Activated CD4-positive, alpha-beta T cell treated with anti-CD3 and anti-CD28 coated beads, Interleukin-2, amount 50 U/mL, for 24 hours (primary cell): ENCODE data around the gene NTN1.

Experiments
- DNase-seq, 2 donors: peaks; one replicate each; pipeline ENCODE4 v3.0.0-alpha.2; 2020; ENCODE audit warnings: low read depth in 1 of 2, low spot score in 1 of 2

NTN1 gene

GRCh38 chr17:9268546-9268945, 247.2 kb downstream of the NTN1 start:
- no peak for DNase-seq

GRCh38 chr17:9269350-9270035, 248.2 kb downstream of the NTN1 start:
- no peak for DNase-seq

GRCh38 chr17:9270921-9271320, 249.6 kb downstream of the NTN1 start:
- no peak for DNase-seq

GRCh38 chr17:9271989-9272388, 250.7 kb downstream of the NTN1 start:
- no peak for DNase-seq

- DNase-seq, result no peak
These were observed 251.3 kb downstream of the NTN1 start for GRCh38 chr17:9272501-9273200.

GRCh38 chr17:9273428-9274391, 252.4 kb downstream of the NTN1 start:
- peak in 1 of 2 donors; percentile 50 for DNase-seq

- no peak for DNase-seq
These were observed 253.7 kb downstream of the NTN1 start for GRCh38 chr17:9274973-9275372.

- DNase-seq, result no peak
These were observed 258.6 kb downstream of the NTN1 start for GRCh38 chr17:9279893-9280292.

- no peak for DNase-seq
These were observed 262.6 kb downstream of the NTN1 start for GRCh38 chr17:9283909-9284308.

- no peak for DNase-seq
These were observed 263.6 kb downstream of the NTN1 start for GRCh38 chr17:9284884-9285283.

- DNase-seq, result no peak
These were observed 264.5 kb downstream of the NTN1 start for GRCh38 chr17:9285602-9286427.

GRCh38 chr17:9286434-9286833, 265.1 kb downstream of the NTN1 start:
- DNase-seq, result no peak

- DNase-seq, result no peak
These were observed 266.0 kb downstream of the NTN1 start for GRCh38 chr17:9287306-9287705.

GRCh38 chr17:9290226-9290613, 268.9 kb downstream of the NTN1 start:
- DNase-seq, result peak in 1 of 2 donors; percentile 14

- DNase-seq, result peak; percentile 8 to 25
These were observed 270.7 kb downstream of the NTN1 start for GRCh38 chr17:9291912-9292560.

GRCh38 chr17:9292561-9292941, 271.2 kb downstream of the NTN1 start:
- DNase-seq, result no peak
